Cardiac fibroblast (primary cell): Measurements from ENCODE around the gene SYNJ1.

Source experiments
- DNase-seq, 2 donors: peaks; one replicate each; pipeline versions ENCODE4 v3.0.0 to v3.0.0-alpha.2; 2010; ENCODE audit warnings: low read depth in 2 of 2
- H3K4me3 ChIP-seq, 2 donors: replicated peaks in 1 of 2; 1 replicate in 1 of 2; 2 replicates in 1 of 2; pipeline ENCODE4 v1.5.1; 2011; ENCODE audit warnings: low read depth in 2 of 2, low read length in 2 of 2, mild to moderate bottlenecking in 2 of 2, moderate library complexity in 1 of 2
- CTCF ChIP-seq: IDR thresholded peaks from one replicate; pipeline ENCODE4 v1.5.1; 2011; ENCODE audit warnings: low read depth, mild to moderate bottlenecking, low read length, inconsistent platforms

The SYNJ1 gene

GRCh38 chr21:32712043-32712442 lies 15.8 kb downstream of the SYNJ1 start:
- no peak overlapping the region for H3K4me3 ChIP-seq
- DNase-seq = no peak
- TF ChIP-seq CTCF = no peak

GRCh38 chr21:32710987-32711386 lies 16.8 kb downstream of the SYNJ1 start:
- H3K4me3 ChIP-seq = no peak overlapping the region
- DNase-seq = no peak

GRCh38 chr21:32710069-32710784 lies 17.6 kb downstream of the SYNJ1 start:
- no peak for DNase-seq
- H3K4me3 ChIP-seq = no peak overlapping the region
- no peak for TF ChIP-seq CTCF

More at GRCh38 chr21:32710987-32711386, 16.8 kb downstream of the SYNJ1 start:
- TF ChIP-seq CTCF = no peak

GRCh38 chr21:32708069-32708468 lies 19.7 kb downstream of the SYNJ1 start:
- no peak for DNase-seq
- H3K4me3 ChIP-seq = no peak overlapping the region
- no peak for TF ChIP-seq CTCF

GRCh38 chr21:32705901-32706300 lies 21.9 kb downstream of the SYNJ1 start:
- TF ChIP-seq CTCF = no peak
- H3K4me3 ChIP-seq = no peak overlapping the region
- no peak for DNase-seq

- no peak for TF ChIP-seq CTCF
- H3K4me3 ChIP-seq = no peak overlapping the region
- DNase-seq = peak in 1 of 2 donors; percentile 29
Measured at GRCh38 chr21:32705139-32705538, 22.7 kb downstream of the SYNJ1 start.

GRCh38 chr21:32702702-32703101 lies 25.1 kb downstream of the SYNJ1 start:
- no peak overlapping the region for H3K4me3 ChIP-seq
- TF ChIP-seq CTCF = no peak
- peak; percentile 69 to 70 for DNase-seq
